Measurements from ENCODE around the gene PLD2. TPM values are rescaled to one million over a fixed set of nuclear protein-coding genes. Genes with fewer than 3 reads are reported as not detected.
A peak's percentile ranks its signal among the peaks of the same experiment; 100 is the strongest.

PLD2 gene
- total and polyA plus RNA-seq, 10 of the 15 experiments (the other 5 are each of a cell fraction or from before 2014, with no cell fraction given) = 0.71 to 16.5 (median 7.0) TPM

GRCh38 chr17:4806777-4807604 lies at the start of gene PLD2 (continued):
- TF ChIP-seq, protein P1, sequence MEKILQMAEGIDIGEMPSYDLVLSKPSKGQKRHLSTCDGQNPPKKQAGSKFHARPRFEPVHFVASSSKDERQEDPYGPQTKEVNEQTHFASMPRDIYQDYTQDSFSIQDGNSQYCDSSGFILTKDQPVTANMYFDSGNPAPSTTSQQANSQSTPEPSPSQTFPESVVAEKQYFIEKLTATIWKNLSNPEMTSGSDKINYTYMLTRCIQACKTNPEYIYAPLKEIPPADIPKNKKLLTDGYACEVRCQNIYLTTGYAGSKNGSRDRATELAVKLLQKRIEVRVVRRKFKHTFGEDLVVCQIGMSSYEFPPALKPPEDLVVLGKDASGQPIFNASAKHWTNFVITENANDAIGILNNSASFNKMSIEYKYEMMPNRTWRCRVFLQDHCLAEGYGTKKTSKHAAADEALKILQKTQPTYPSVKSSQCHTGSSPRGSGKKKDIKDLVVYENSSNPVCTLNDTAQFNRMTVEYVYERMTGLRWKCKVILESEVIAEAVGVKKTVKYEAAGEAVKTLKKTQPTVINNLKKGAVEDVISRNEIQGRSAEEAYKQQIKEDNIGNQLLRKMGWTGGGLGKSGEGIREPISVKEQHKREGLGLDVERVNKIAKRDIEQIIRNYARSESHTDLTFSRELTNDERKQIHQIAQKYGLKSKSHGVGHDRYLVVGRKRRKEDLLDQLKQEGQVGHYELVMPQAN (conservative IDR thresholded peaks at IDR 0.05) = peak; percentile 49; the same call in 1 of the 2 replicates
- TF ChIP-seq YY1 (IDR thresholded peaks at IDR 0.05; ENCODE audit: low read depth, low read length) = 0 out of 2 replicates have a peak, but pooled peaks have one; percentile 10
- peak; percentile 47; the same call in 1 of the 2 replicates for TF ChIP-seq POLR2AphosphoS5 (IDR thresholded peaks at IDR 0.05; ENCODE audit: low read length)
- peak; percentile 15 for TF ChIP-seq MEF2B (IDR thresholded peaks at IDR 0.05; ENCODE audit: partially characterized antibody, poor library complexity, severe bottlenecking)
- peak; percentile 75; the same call in 1 of the 2 replicates for TF ChIP-seq CHD2 (IDR thresholded peaks at IDR 0.05; ENCODE audit: borderline replicate concordance, low read depth, low read length)
- 0 out of 2 replicates have a peak, but pooled peaks have one; percentile 29 for TF ChIP-seq ZNF687 (IDR thresholded peaks at IDR 0.05)
- TF ChIP-seq SPI1 (IDR thresholded peaks at IDR 0.05; ENCODE audit: borderline replicate concordance, insufficient read depth, low read depth, low read length) = no peak
- TF ChIP-seq, protein P2, sequence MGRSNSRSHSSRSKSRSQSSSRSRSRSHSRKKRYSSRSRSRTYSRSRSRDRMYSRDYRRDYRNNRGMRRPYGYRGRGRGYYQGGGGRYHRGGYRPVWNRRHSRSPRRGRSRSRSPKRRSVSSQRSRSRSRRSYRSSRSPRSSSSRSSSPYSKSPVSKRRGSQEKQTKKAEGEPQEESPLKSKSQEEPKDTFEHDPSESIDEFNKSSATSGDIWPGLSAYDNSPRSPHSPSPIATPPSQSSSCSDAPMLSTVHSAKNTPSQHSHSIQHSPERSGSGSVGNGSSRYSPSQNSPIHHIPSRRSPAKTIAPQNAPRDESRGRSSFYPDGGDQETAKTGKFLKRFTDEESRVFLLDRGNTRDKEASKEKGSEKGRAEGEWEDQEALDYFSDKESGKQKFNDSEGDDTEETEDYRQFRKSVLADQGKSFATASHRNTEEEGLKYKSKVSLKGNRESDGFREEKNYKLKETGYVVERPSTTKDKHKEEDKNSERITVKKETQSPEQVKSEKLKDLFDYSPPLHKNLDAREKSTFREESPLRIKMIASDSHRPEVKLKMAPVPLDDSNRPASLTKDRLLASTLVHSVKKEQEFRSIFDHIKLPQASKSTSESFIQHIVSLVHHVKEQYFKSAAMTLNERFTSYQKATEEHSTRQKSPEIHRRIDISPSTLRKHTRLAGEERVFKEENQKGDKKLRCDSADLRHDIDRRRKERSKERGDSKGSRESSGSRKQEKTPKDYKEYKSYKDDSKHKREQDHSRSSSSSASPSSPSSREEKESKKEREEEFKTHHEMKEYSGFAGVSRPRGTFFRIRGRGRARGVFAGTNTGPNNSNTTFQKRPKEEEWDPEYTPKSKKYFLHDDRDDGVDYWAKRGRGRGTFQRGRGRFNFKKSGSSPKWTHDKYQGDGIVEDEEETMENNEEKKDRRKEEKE (IDR thresholded peaks at IDR 0.05) = no peak
- TF ChIP-seq TAF1 (IDR thresholded peaks at IDR 0.05; ENCODE audit: borderline replicate concordance, low read depth, low read length) = peak; percentile 55; the same call in 1 of the 2 replicates
- peak; percentile 33 for TF ChIP-seq BACH1 (IDR thresholded peaks at IDR 0.05; ENCODE audit: borderline replicate concordance)
- TF ChIP-seq EGR1 (IDR thresholded peaks at IDR 0.05; ENCODE audit: borderline replicate concordance in 1 of 2, low read depth in 2 of 2, low read length in 2 of 2) = peak in 1 of 2 experiments; percentile 84; a peak in 1 of 3 replicates
- TF ChIP-seq NR2F1 (conservative IDR thresholded peaks at IDR 0.05) = peak; percentile 29; the same call in 1 of the 2 replicates
- TF ChIP-seq BRCA1 (IDR thresholded peaks at IDR 0.05; ENCODE audit: low read depth, low read length) = peak; percentile 45; the same call in 1 of the 2 replicates
- peak in 1 of 2 experiments; percentile 39; a peak in 1 of 4 replicates for TF ChIP-seq BHLHE40 (IDR thresholded peaks at IDR 0.05; ENCODE audit: borderline replicate concordance in 1 of 2, low read depth in 2 of 2, low read length in 1 of 2)
